ENCODE results near the gene TAS1R2. TPM values are rescaled to one million over a fixed set of nuclear protein-coding genes. Genes with fewer than 3 reads are reported as not detected.

The TAS1R2 gene
- total RNA-seq, 1 experiment from 2014 or later, result not detected

DNA sequence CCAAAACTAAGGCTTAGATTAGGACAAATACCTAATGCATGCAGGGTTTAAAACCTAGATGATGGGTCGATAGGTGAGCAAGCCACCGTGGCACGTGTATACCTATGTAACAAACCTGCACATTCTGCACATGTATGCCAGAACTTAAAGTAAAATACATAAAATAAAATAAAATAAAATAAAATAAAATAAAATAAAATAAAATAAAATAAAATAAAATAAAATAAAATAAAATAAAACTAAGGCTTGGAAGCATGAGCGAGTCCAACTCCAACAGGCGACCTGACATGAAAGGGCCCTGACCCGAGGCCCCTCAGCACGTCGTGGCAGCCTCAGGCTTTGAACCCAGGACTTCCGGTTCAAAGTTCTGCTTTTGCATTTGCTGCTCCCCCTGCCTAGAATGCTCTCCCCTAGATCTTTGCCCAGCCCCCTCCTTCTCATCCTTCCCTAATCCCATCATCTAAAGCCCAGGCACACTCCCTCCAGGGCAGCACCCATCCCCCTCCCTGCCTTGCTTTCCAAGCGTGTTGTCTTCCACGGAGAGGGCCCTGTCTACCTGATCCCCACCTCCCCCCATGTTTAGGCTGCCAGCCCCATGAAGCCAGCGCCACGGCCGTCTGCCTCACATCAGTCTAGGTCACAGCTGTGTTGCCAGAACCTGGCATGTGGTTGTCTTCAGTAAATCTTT lies 64.3 kb downstream of the TAS1R2 start:
- Mint-ChIP-seq H3K9me3 (no peaks in the 10 kb centered on the region; a peak in 1 of 5 replicates), H3K36me3 (ENCODE audit: insufficient read depth in 1 of 3, low read depth in 3 of 3) (no peaks in the 10 kb centered on the region), H3K27me3 (ENCODE audit: low read depth) (peaks cover 36% of the 10 kb centered on the region), H3K4me1 (peaks cover 21 to 35% of the 10 kb centered on the region in 2 experiments), H3K4me3 (no peak overlapping the region; a peak in 1 of 5 replicates), H3K27ac (no peak overlapping the region; a peak in 1 of 7 replicates)
- H3T11ph ChIP-seq (ENCODE audit: low read length), result no peak overlapping the region
- H3K4ac ChIP-seq (ENCODE audit: low read depth, low read length), result no peak overlapping the region
- H3K27ac ChIP-seq (ENCODE audit: insufficient read length, low read depth, low read length), result no peak overlapping the region
- H3K14ac ChIP-seq (ENCODE audit: insufficient read depth, low read length), result no peak overlapping the region
- no CpG with 5 or more reads among the region's 14 CpGs for WGBS (ENCODE audit: extremely low coverage, insufficient read length, low lambda C conversion rate)
- no peaks in the 10 kb centered on the region for H3K27me3 ChIP-seq (ENCODE audit: insufficient read depth, low read length)
- no peak for DNase-seq
- no peak overlapping the region for H3K23ac ChIP-seq (ENCODE audit: insufficient read length, low read depth, low read length)
- H2BK120ac ChIP-seq (ENCODE audit: low read depth, low read length, poor library complexity, severe bottlenecking), result no peak overlapping the region
- no peak overlapping the region for H2BK5ac ChIP-seq (ENCODE audit: insufficient read length, low read length)
- no peaks in the 10 kb centered on the region for H4K20me1 ChIP-seq (ENCODE audit: control insufficient read depth, insufficient read depth, insufficient read length)
- H4K5ac ChIP-seq (ENCODE audit: insufficient read length, low read depth, low read length), result no peak overlapping the region
- no peak overlapping the region for H2BK20ac ChIP-seq (ENCODE audit: low read depth, low read length, poor library complexity, severe bottlenecking)
- H3K9me3 ChIP-seq (ENCODE audit: control insufficient read depth, low read depth, low read length), result no peaks in the 10 kb centered on the region
- no peak overlapping the region for H2AFZ ChIP-seq (ENCODE audit: low read length)
- no peaks in the 10 kb centered on the region; the same call in 1 of the 2 replicates for H3K4me1 ChIP-seq (ENCODE audit: insufficient read depth, low read length)
- no peak overlapping the region for H2AK5ac ChIP-seq (ENCODE audit: insufficient read length, low read length)
- H2BK15ac ChIP-seq (ENCODE audit: low read depth, low read length), result no peak overlapping the region
- TF ChIP-seq, protein P1, sequence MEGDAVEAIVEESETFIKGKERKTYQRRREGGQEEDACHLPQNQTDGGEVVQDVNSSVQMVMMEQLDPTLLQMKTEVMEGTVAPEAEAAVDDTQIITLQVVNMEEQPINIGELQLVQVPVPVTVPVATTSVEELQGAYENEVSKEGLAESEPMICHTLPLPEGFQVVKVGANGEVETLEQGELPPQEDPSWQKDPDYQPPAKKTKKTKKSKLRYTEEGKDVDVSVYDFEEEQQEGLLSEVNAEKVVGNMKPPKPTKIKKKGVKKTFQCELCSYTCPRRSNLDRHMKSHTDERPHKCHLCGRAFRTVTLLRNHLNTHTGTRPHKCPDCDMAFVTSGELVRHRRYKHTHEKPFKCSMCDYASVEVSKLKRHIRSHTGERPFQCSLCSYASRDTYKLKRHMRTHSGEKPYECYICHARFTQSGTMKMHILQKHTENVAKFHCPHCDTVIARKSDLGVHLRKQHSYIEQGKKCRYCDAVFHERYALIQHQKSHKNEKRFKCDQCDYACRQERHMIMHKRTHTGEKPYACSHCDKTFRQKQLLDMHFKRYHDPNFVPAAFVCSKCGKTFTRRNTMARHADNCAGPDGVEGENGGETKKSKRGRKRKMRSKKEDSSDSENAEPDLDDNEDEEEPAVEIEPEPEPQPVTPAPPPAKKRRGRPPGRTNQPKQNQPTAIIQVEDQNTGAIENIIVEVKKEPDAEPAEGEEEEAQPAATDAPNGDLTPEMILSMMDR (conservative IDR thresholded peaks at IDR 0.05), result no peak
- no peak overlapping the region for H4K91ac ChIP-seq (ENCODE audit: insufficient read length, low read depth, low read length)
- H3K9ac ChIP-seq (ENCODE audit: extremely low read depth, insufficient read length, low read length), result no peak overlapping the region
- H3K23me2 ChIP-seq (ENCODE audit: insufficient read length, low read depth, low read length, poor library complexity, severe bottlenecking), result no peaks in the 10 kb centered on the region
- H3K79me2 ChIP-seq (ENCODE audit: insufficient read depth, low read length), result no peaks in the 10 kb centered on the region
- H4K8ac ChIP-seq (replicated peaks; ENCODE audit: insufficient read length, low read depth, low read length), result no peak overlapping the region
- no peak overlapping the region for H3K18ac ChIP-seq (ENCODE audit: insufficient read length, low read depth, low read length)
- no peaks in the 10 kb centered on the region for H3K79me1 ChIP-seq (ENCODE audit: insufficient read depth, low read depth, low read length, poor library complexity, severe bottlenecking)
- H3K56ac ChIP-seq (ENCODE audit: insufficient read length, low read depth, low read length), result no peak overlapping the region
- no peak overlapping the region for H3K4me2 ChIP-seq (ENCODE audit: insufficient read depth, insufficient read length, low read length)
- H2BK12ac ChIP-seq (ENCODE audit: insufficient read length, low read depth, low read length), result no peak overlapping the region

Measured in H9 (cell line).